AG04450 (cell line): ENCODE results near the gene TGFBR2. TPM values are rescaled to one million over a fixed set of nuclear protein-coding genes. Genes with fewer than 3 reads are reported as not detected.

Experiments
- CTCF ChIA-PET: fragments of 300-600, 350-600 bp; formaldehyde crosslinking; extraction: SDS; loops from one replicate; lab custom pipeline; 2022; ENCODE audit warnings: antibody characterized with exemption, inconsistent platforms; lab: Charles Lee
- POLR2A ChIA-PET: fragments of 350-600 bp; formaldehyde crosslinking; extraction: SDS; loops from one replicate; lab custom pipeline; 2021; ENCODE audit warnings: antibody characterized with exemption, inconsistent platforms; lab: Yijun Ruan, JAX
- DNase-seq: peaks from one replicate; pipeline ENCODE4 v3.0.0-alpha.2; 2011; ENCODE audit warnings: low read depth, low spot score
- H3K27ac ChIP-seq: one replicate; pipeline ENCODE4 v1.5.1; 2012; ENCODE audit warnings: low read depth, low read length, control low read depth
- H3K27me3 ChIP-seq: one replicate; pipeline ENCODE4 v1.6.0; 2012; ENCODE audit warnings: low read length; ENCODE audit not compliant: control insufficient read depth, insufficient read depth
- H3K4me3 ChIP-seq: 2 replicates; pipeline ENCODE4 v1.5.1; 2011; ENCODE audit warnings: mild to moderate bottlenecking, low read depth, low read length, control low read depth
- H3K9me3 ChIP-seq: 2 replicates; pipeline ENCODE4 v1.5.1; 2012; ENCODE audit warnings: low read length; ENCODE audit not compliant: control insufficient read depth, insufficient read depth
- polyA plus RNA-seq: library from polyadenylated mRNA; depleted of rRNA; stranded (reverse); fragments of >200 nt; gene quantifications from 2 replicates; pipeline ENCODE4 v1.2.3, GENCODE V29; 2011
- TF ChIP-seq, protein P1 (sequence below): IDR thresholded peaks from 2 replicates; pipeline ENCODE4 v1.5.1; 2011; ENCODE audit warnings: low read depth, low read length, control low read depth, inconsistent platforms

TGFBR2 gene
- polyA plus RNA-seq, 1 experiment: 158 TPM

DNA sequence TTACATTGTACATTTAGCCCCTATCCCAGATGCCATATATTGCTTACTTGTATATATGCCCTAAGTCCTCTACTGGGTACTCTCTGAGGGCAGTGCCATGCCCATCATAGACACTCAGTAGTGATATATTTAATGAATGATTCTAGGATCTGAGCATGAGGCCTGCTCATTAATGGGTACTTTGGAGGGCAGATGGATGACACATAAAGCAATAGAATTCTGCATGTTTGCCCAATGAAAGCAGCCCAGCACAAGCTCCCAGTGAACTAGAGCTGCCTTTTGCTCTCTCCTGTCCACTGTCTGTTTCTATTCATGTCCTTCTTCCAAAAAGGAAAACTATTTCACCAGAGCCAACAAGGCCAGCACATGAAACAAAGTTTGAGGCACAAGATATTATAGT lies 63.9 kb downstream of the TGFBR2 start:
- Histone ChIP-seq H3K9me3 (no peaks in the 10 kb centered on the region), H3K27me3 (no peaks in the 10 kb centered on the region), H3K4me3 (no peak overlapping the region), H3K27ac (no peak overlapping the region)
- ChIA-PET CTCF (no interaction called here), POLR2A (no interaction called here)
- TF ChIP-seq, protein P1, sequence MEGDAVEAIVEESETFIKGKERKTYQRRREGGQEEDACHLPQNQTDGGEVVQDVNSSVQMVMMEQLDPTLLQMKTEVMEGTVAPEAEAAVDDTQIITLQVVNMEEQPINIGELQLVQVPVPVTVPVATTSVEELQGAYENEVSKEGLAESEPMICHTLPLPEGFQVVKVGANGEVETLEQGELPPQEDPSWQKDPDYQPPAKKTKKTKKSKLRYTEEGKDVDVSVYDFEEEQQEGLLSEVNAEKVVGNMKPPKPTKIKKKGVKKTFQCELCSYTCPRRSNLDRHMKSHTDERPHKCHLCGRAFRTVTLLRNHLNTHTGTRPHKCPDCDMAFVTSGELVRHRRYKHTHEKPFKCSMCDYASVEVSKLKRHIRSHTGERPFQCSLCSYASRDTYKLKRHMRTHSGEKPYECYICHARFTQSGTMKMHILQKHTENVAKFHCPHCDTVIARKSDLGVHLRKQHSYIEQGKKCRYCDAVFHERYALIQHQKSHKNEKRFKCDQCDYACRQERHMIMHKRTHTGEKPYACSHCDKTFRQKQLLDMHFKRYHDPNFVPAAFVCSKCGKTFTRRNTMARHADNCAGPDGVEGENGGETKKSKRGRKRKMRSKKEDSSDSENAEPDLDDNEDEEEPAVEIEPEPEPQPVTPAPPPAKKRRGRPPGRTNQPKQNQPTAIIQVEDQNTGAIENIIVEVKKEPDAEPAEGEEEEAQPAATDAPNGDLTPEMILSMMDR: no peak
- no peak for DNase-seq

DNA sequence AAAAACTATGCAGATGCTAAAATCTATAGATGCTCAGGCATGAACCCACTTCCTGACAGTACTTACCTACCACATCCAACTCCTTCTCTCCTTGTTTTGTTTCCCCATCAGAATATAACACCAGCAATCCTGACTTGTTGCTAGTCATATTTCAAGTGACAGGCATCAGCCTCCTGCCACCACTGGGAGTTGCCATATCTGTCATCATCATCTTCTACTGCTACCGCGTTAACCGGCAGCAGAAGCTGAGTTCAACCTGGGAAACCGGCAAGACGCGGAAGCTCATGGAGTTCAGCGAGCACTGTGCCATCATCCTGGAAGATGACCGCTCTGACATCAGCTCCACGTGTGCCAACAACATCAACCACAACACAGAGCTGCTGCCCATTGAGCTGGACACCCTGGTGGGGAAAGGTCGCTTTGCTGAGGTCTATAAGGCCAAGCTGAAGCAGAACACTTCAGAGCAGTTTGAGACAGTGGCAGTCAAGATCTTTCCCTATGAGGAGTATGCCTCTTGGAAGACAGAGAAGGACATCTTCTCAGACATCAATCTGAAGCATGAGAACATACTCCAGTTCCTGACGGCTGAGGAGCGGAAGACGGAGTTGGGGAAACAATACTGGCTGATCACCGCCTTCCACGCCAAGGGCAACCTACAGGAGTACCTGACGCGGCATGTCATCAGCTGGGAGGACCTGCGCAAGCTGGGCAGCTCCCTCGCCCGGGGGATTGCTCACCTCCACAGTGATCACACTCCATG lies 65.3 kb downstream of the TGFBR2 start:
- TF ChIP-seq, protein P1: no peak
- H3K4me3 ChIP-seq: no peak overlapping the region
- CTCF ChIA-PET: no interaction called here

DNA sequence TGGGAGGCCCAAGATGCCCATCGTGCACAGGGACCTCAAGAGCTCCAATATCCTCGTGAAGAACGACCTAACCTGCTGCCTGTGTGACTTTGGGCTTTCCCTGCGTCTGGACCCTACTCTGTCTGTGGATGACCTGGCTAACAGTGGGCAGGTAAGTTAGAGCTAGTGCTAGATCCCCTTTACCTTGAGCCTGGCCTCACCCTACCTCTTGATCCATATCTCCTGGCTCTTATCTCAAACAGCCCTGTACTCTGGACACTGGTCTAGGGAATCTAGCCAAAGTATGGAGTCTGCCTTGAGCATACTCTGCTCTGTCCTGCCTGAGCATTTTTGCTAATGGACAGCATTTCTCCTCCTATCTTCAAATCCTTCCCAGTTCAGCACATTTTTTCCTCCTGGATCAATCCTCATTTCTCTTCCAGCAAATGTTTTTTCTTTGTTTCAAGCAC lies 65.9 kb downstream of the TGFBR2 start:
- ChIA-PET POLR2A (no interaction called here), CTCF (no interaction called here)

More for the DNA sequence above, 65.3 kb downstream of the TGFBR2 start:
- no peak for DNase-seq
- Histone ChIP-seq H3K9me3 (no peaks in the 10 kb centered on the region), H3K27ac (no peak overlapping the region), H3K27me3 (no peaks in the 10 kb centered on the region)
- POLR2A ChIA-PET: interaction anchor here (0.6 kb wide), 1 partner anchor 13 kb away, joined by 3 read pairs; no protein-coding TSS in a partner anchor

DNA sequence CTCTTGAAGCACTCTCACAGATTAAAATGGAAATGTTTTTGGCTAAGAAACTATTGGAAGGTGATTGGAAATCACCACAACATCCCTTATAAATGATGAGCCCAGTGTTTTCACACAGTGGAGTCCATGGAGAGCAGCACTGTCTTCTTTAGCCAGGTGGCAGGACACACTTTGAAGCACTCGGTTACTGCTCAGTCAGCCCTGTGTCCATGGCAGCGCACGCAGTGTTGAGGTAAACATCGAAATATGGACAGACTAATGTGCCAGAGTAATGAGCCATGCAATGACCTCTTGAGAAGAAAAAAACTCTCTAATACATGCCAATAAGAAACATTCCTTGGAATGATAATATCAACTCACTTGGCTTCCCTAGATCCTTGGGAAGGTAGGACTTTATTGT lies 66.6 kb downstream of the TGFBR2 start:
- Histone ChIP-seq H3K4me3 (no peak overlapping the region), H3K27me3 (no peaks in the 10 kb centered on the region), H3K27ac (no peak overlapping the region), H3K9me3 (no peaks in the 10 kb centered on the region)
- ChIA-PET CTCF (no interaction called here), POLR2A (no interaction called here)
- no peak for DNase-seq
- TF ChIP-seq, protein P1: no peak

More for the DNA sequence above, 65.9 kb downstream of the TGFBR2 start:
- H3K27ac ChIP-seq: no peak overlapping the region
- no peak overlapping the region for H3K4me3 ChIP-seq
- no peaks in the 10 kb centered on the region for H3K27me3 ChIP-seq
- no peak for DNase-seq
- no peaks in the 10 kb centered on the region for H3K9me3 ChIP-seq
- TF ChIP-seq, protein P1: no peak
